Activated CD4-positive, alpha-beta T cell treated with anti-CD3 and anti-CD28 coated beads, Interleukin-2, amount 50 U/mL, for 4 hours (primary cell): Measurements from ENCODE around the gene SYNE1.

ENCODE experiments used
- DNase-seq, 2 experiments: peaks; one replicate each; pipeline ENCODE4 v3.0.0-alpha.2; 2020

The SYNE1 gene

GRCh38 chr6:152221806-152222628 is 415.1 kb downstream of the SYNE1 start:
- no peak for DNase-seq

- no peak for DNase-seq
Measured at GRCh38 chr6:152220786-152221185, 416.4 kb downstream of the SYNE1 start.

GRCh38 chr6:152218887-152219286 is 418.3 kb downstream of the SYNE1 start:
- no peak for DNase-seq

DNA sequence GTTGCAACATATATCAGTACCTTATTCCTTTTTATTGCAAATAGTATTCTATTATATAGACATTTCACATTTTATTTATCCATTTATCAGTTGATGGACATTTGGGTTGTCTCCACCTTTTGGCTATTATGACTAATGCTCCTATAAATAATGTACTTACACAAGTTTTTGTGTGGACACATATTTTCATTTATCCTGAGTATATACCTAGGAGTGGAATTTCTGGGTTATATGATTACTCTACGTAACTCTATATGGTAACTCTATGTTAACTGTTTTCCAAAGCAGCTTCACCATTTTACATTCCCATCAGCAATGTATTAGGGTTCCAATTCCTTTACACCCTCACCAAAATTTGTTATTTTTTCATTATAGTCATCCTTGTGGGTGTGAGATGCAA is 424.7 kb downstream of the SYNE1 start:
- DNase-seq, result no peak

- DNase-seq, result no peak
Measured at GRCh38 chr6:152209211-152209610, 428.0 kb downstream of the SYNE1 start.

DNA sequence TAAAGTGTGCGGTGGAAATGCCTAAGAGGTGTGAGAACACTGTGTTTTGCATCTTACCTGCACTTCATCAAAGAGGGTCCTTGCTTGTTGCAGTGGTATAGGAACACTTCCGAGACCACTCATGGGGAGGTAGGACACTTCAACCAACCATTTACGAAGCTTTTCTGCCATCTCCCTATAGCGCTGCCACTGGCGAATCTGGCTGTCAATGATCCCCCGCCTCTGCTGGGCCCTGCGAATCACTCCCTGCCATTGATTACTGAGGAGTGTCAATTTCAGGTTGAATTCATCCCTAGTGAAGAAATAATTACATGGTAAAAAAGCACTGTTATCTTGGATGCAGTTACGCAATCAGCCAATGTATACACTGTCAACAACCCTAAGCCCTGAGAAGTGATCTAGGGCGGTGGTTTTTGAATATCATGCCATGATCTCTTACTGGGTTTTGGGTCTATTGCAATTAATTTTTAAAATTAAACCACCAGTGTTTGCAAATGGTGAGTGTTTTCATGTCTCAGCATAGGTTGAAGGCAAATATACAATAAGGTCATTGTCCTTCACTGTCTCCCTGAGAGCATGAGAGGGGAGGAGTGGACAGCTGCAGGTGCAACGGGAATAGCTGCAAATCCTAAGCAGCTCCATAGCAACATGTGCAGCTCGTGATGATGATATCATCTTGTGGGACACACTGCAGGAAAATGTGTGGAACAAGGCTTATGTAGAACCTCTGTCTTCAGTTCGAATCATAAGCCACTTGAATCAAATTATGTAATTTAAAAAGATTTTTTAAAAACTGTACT is 429.0 kb downstream of the SYNE1 start:
- DNase-seq, result no peak

- peak; percentile 43 to 49 for DNase-seq
Measured at GRCh38 chr6:152206072-152206818, 430.9 kb downstream of the SYNE1 start.

DNA sequence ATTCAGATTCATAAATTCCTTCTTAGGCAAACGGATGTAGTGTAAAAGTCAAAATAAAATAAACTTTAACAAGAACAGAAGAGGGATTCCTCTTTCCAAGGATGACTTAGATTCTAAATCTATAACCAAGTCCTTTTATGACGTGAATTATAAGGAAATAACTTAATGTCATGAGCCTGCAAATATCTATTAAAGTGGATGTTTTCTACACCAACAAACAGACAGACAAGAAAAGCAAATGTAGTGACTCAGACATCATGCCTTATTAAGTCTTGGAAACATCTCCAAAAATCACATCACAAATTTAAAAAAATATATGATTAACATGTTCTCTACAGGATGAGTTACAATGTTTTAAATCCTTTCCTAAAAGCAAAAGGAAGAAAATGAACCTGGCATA is 432.6 kb downstream of the SYNE1 start:
- DNase-seq, result no peak

- DNase-seq, result no peak
Measured at GRCh38 chr6:152201120-152201519, 436.0 kb downstream of the SYNE1 start.

- DNase-seq, result no peak
Measured at GRCh38 chr6:152195896-152196295, 441.3 kb downstream of the SYNE1 start.

DNA sequence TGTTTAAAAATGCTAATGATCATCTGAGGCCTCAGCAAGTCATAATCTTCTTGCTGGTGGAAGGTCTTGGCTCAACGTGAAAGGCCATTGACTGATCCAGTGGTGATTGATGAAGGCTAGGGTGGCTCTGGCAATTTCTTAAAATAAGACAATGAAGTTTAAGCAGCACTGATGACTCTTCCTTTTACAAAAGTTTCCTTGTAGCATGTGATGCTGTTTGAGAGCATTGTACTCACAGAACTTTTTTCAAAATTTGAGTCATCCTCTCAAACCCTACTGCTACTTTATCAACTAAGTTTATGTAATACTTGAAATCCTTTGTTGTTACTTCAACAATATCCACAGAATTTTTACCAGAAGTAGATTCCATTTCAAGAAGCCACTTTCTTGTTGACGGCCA is 447.4 kb downstream of the SYNE1 start:
- DNase-seq, result no peak

- DNase-seq, result no peak
Measured at GRCh38 chr6:152188011-152188410, 449.2 kb downstream of the SYNE1 start.

- DNase-seq, result no peak
Measured at GRCh38 chr6:152186840-152187239, 450.3 kb downstream of the SYNE1 start.

DNA sequence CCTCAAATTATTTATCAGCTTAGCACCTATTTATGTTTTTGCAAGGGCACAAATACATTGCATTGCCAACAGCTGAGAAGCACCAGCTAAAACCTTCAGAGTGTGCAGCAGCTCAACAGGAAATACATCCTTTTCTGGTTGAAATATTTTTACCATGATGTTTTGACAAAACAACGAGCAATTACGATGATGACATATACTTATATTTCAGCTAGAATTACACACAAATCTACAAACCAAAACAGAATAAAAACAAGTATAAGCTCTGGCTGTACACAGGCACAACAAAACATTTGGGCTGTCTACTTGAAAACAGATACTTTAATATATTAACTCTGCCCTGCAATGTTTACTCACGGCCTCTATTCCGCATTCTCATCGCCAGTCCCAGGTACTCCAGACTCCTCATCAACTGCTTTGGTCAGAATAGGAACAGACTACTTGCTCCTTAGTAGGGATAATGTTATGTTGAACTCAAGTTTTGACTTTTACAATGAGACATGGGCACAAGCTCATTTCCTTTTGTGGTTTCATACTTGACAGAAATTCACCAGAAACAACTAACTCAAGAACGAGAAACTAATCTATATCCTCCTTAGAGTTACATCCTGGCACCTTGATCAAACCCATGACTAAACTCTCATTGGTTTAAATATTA is 452.1 kb downstream of the SYNE1 start:
- DNase-seq, result no peak

GRCh38 chr6:152184573-152184916 is 452.6 kb downstream of the SYNE1 start:
- no peak for DNase-seq

GRCh38 chr6:152180601-152181000 is 456.6 kb downstream of the SYNE1 start:
- no peak for DNase-seq

GRCh38 chr6:152176268-152176667 is 460.9 kb downstream of the SYNE1 start:
- DNase-seq, result no peak

GRCh38 chr6:152173957-152174356 is 463.2 kb downstream of the SYNE1 start:
- no peak for DNase-seq

DNA sequence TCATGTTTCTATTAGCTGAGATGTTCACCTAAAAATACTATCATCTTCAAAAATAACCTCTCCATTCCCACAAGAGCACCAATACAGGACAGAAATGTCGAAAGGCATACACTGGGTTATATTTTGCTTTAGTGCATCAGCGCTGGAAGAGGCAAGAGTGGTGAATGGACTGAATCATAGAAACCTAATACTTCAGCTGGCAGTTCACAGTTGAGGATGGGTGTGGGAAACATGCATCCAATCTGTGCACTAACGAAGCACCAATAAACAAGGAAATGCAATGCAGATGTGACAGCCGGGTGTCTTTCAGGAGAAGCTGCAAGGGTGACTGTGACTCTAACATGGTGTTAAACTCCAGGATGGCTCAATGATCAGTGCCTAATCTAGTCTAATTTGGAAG is 463.8 kb downstream of the SYNE1 start:
- DNase-seq, result no peak

DNA sequence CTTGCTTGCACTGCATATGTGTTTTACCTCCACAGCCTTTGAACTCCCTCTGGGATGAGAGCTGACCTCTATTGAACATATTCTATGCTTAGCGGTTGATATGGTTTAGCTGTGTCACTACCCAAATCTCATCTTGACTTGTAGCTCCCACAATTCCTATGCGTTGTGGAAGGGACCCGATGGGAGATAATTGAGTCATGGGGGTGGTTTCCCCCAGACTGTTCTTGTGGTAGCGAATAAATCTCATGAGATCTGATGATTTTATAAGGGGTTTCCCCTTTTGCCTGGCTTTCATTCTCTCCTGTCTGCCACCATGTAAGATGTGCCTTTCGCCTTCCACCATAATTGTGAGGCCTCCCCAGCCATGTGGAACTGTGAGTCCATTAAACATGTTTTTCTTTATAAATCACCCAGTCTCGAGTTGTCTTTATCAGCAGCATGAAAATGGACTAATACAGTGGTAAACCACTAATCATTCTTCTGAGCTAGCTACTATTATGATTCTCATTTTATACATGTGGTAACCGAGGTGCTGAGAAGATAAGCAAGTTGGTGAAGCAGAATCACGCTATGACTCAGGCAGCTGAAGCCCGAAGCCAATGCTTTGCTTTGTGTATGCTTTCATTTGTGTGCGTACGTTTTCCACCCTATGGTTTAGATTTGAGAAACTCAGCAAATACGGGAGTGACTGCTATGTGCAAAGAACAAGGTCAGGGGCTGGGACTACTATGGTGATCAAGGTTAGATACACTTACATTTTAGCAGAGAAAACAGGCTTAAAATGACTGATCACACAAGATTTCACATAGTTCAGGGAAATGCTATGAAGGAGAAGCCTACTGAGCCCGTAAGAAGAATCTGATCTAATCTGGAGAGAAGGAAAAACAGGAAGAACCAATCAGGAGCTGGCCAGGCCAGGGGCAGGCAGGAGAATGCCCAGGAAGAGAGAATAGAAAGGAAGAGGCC is 466.2 kb downstream of the SYNE1 start:
- peak; percentile 44 to 56 for DNase-seq

- no peak for DNase-seq
Measured at GRCh38 chr6:152170313-152170701, 466.9 kb downstream of the SYNE1 start.
